NB4 (cell line): Measurements from ENCODE around the gene GPR4.

ENCODE experiments used
- DNase-seq: peaks from one replicate; pipeline ENCODE4 v3.0.0; 2010; ENCODE audit warnings: low read depth
- H3K4me3 ChIP-seq: one replicate; pipeline ENCODE4 v1.5.1; 2011; ENCODE audit warnings: mild to moderate bottlenecking, low read depth, low read length, moderate library complexity
- MYC ChIP-seq: IDR thresholded peaks from 2 replicates; pipeline ENCODE4 v1.6.1; 2011; ENCODE audit warnings: low read depth, low read length
- POLR2A ChIP-seq: IDR thresholded peaks from 2 replicates; pipeline ENCODE4 v1.6.1; 2011; ENCODE audit warnings: mild to moderate bottlenecking; ENCODE audit not compliant: insufficient read length; ENCODE audit errors: extremely low read depth
- TF ChIP-seq, protein P1 (sequence below): IDR thresholded peaks from 2 replicates; pipeline ENCODE4 v1.6.1; 2011; ENCODE audit warnings: low read depth, low read length
- TF ChIP-seq, protein P2 (sequence below): IDR thresholded peaks from one replicate; pipeline ENCODE4 v1.5.1; 2012; ENCODE audit warnings: low read depth, low read length

GPR4 gene

DNA sequence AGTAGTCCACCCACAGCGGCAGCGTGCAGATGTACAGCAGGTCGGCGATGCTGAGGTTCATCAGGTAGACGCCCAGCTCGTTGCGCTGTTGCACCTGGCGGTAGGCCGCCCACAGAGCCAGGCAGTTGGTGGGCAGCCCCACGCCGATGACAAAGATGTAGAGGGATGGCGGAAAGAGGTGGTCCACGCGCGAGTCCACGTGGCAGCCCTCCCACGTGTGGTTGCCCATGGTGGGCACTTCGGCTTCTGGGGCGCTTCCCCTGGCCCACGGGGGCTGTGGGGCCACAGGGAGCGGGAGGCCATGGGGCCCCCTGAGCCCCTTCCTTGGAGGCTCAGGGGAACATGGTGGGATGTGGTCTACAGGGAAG, 10.4 kb downstream of the GPR4 start:
- no peak for TF ChIP-seq MYC
- TF ChIP-seq, protein P1, sequence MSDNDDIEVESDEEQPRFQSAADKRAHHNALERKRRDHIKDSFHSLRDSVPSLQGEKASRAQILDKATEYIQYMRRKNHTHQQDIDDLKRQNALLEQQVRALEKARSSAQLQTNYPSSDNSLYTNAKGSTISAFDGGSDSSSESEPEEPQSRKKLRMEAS = no peak
- TF ChIP-seq, protein P2, sequence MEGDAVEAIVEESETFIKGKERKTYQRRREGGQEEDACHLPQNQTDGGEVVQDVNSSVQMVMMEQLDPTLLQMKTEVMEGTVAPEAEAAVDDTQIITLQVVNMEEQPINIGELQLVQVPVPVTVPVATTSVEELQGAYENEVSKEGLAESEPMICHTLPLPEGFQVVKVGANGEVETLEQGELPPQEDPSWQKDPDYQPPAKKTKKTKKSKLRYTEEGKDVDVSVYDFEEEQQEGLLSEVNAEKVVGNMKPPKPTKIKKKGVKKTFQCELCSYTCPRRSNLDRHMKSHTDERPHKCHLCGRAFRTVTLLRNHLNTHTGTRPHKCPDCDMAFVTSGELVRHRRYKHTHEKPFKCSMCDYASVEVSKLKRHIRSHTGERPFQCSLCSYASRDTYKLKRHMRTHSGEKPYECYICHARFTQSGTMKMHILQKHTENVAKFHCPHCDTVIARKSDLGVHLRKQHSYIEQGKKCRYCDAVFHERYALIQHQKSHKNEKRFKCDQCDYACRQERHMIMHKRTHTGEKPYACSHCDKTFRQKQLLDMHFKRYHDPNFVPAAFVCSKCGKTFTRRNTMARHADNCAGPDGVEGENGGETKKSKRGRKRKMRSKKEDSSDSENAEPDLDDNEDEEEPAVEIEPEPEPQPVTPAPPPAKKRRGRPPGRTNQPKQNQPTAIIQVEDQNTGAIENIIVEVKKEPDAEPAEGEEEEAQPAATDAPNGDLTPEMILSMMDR = no peak
- no peak for TF ChIP-seq POLR2A
- H3K4me3 ChIP-seq = no peak overlapping the region

DNA sequence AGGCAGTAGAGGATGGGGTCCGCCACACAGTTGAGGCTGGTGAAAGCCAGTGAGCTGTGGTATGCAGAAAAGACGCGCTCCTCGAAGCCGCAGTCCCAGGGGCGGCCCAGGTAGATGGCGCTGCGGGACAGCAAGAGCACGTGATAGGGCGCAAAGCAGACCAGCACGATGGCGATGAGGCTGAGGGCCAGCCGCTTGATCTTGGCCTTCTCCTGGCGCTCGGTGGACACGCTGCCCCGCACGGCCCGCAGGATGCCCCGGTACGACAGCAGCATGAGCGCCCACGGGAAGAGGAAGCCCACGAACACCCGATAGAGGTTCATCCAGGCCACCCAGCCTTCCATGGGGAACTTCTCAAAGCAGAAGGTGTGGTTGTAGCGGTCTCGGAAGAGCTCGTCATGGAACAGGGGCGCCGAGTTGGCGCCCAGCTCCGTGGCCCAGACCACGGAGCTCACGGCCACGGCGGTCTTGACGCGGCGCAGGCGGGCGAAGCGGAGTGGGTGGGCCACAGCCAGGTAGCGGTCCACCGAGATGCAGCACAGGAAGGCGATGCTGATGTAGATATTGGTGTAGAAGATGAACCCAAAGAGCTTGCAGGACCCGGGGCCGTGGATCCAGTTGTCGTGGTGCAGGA, 10.9 kb downstream of the GPR4 start:
- H3K4me3 ChIP-seq = no peak overlapping the region
- peak; percentile 66 for DNase-seq
- TF ChIP-seq, protein P2 = peak; percentile 31
- TF ChIP-seq POLR2A = no peak
- TF ChIP-seq MYC = peak; percentile 61
- TF ChIP-seq, protein P1 = peak; percentile 86

More for the DNA sequence above, 10.4 kb downstream of the GPR4 start:
- no peak for DNase-seq

DNA sequence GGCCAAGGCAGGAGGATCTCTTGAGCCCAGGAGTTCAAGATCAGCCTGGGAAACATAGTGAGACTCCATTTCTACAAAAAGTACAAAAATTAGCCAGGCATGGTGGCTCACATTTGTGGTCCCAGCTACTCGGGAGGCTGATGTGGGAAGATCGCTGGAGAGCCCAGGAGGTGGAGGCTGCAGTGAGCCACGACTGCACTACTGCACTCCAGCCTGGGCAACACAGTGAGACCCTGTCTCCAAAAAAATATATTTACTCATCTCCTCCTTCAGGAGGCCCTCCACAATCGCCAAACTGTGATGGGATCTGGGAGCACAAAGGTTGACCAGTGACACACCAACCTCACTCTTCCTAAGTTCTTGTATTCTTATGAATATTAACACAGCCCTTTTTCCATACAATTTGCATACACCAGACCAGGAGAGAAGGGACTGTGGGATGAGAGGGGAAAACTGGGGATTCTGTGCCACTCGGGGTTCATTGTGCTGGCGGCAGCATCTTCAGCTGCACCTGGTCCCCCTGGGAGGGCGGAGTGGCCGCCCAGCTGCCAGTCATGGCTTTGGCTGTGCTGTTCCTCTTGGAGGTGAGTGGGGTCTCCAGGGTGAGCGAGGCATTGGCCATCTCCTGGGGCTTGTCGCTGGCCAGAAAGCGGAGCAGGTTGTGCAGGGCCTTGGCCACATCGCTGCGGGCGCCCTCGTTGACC, 11.6 kb downstream of the GPR4 start:
- no peak for DNase-seq
- no peak overlapping the region for H3K4me3 ChIP-seq
- TF ChIP-seq, protein P1 = no peak
- TF ChIP-seq MYC = no peak
- TF ChIP-seq, protein P2 = no peak
- no peak for TF ChIP-seq POLR2A

DNA sequence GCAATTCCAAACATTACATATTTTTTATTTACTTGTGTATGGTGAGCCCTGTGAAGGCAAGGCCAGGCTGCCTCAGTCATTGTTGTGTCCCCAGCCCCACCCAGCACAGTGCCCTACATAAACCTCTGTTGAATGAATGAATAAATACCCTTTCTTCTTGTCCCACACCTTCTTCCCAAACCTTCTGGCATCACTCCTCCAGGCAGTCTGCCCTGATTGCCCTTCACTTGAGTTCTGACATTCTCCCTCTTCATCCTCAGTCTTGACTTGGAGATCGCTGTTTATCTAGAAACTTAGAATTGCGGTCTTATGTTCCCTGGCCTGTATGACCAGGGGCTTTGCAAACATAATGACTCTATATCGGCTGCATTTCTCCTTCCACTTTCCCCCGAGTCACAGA, 12.2 kb downstream of the GPR4 start:
- DNase-seq = no peak
- H3K4me3 ChIP-seq = no peak overlapping the region
- TF ChIP-seq MYC (no peak), POLR2A (no peak)
- TF ChIP-seq, protein P2 = no peak
- TF ChIP-seq, protein P1 = no peak

DNA sequence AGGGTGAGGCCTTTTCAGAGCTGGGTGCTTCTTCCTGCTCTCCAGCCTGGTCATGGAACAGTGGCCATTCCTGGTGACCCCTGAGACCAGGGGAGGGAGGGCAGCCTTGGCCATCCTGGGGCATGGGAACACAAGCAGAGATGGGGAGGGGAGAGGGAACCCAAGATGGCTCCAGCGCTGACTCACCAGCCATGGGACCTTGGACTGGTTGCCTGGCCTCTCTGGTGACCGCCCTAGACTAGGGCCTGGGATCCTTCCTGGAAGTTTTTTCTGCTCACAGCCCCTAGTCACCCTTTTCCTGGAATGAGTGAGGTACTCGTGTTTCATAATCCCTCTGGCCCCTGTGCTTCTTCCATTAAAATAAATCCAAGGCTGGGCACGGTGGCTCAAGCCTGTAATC, 14.1 kb downstream of the GPR4 start:
- H3K4me3 ChIP-seq = no peak overlapping the region
- TF ChIP-seq MYC (no peak), POLR2A (no peak)
- TF ChIP-seq, protein P1 = no peak
- TF ChIP-seq, protein P2 = no peak
- DNase-seq = no peak
